ENCODE results near the gene TMEM123. TPM values are rescaled to one million over a fixed set of nuclear protein-coding genes. Genes with fewer than 3 reads are reported as not detected.

The TMEM123 gene
- total and polyA plus RNA-seq, 2 of the 13 experiments (the other 11 are each of a cell fraction or from before 2014, with no cell fraction given): 365 to 2,761 TPM

- TF ChIP-seq, protein P1, sequence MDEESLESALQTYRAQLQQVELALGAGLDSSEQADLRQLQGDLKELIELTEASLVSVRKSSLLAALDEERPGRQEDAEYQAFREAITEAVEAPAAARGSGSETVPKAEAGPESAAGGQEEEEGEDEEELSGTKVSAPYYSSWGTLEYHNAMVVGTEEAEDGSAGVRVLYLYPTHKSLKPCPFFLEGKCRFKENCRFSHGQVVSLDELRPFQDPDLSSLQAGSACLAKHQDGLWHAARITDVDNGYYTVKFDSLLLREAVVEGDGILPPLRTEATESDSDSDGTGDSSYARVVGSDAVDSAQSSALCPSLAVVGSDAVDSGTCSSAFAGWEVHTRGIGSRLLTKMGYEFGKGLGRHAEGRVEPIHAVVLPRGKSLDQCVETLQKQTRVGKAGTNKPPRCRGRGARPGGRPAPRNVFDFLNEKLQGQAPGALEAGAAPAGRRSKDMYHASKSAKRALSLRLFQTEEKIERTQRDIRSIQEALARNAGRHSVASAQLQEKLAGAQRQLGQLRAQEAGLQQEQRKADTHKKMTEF (CRISPR knock-in tag; IDR thresholded peaks at IDR 0.05): no peak
- TF ChIP-seq, protein P2, sequence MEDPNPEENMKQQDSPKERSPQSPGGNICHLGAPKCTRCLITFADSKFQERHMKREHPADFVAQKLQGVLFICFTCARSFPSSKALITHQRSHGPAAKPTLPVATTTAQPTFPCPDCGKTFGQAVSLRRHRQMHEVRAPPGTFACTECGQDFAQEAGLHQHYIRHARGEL (CRISPR knock-in tag; IDR thresholded peaks at IDR 0.05): no peak
- TF ChIP-seq SATB2 (CRISPR knock-in tag; IDR thresholded peaks at IDR 0.05) (no peak), ZSCAN29 (CRISPR knock-in tag; conservative IDR thresholded peaks at IDR 0.05) (no peak), PAF1 (CRISPR knock-in tag; IDR thresholded peaks at IDR 0.05) (peak; percentile 69; the same call in 1 of the 2 replicates), ZNF235 (CRISPR knock-in tag; IDR thresholded peaks at IDR 0.05; ENCODE audit: borderline replicate concordance) (no peak), ZBTB37 (CRISPR knock-in tag; IDR thresholded peaks at IDR 0.05) (no peak), GZF1 (CRISPR knock-in tag; IDR thresholded peaks at IDR 0.05) (no peak), RBM22 (optimal IDR thresholded peaks at IDR 0.05; ENCODE audit: low read length) (peak; percentile 97), SUZ12 (IDR thresholded peaks at IDR 0.05; ENCODE audit: low read depth, low read length) (no peak), AGO2 (optimal IDR thresholded peaks at IDR 0.05; ENCODE audit: low read depth, low read length) (peak; percentile 11), ZNF687 (CRISPR knock-in tag; IDR thresholded peaks at IDR 0.05) (peak; percentile 55), NFKBIZ (CRISPR knock-in tag; IDR thresholded peaks at IDR 0.05) (no peak), POLR2AphosphoS5 (IDR thresholded peaks at IDR 0.05; ENCODE audit: low read depth, low read length) (peak; percentile 44; the same call in 1 of the 2 replicates), NONO (IDR thresholded peaks at IDR 0.05) (no peak), NONO (CRISPR knock-in tag; conservative IDR thresholded peaks at IDR 0.05) (peak; percentile 50)
- TF ChIP-seq, protein P3, sequence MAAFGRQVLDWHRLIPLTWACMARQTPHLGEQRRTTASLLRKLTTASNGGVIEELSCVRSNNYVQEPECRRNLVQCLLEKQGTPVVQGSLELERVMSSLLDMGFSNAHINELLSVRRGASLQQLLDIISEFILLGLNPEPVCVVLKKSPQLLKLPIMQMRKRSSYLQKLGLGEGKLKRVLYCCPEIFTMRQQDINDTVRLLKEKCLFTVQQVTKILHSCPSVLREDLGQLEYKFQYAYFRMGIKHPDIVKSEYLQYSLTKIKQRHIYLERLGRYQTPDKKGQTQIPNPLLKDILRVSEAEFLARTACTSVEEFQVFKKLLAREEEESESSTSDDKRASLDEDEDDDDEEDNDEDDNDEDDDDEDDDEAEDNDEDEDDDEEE (CRISPR knock-in tag; IDR thresholded peaks at IDR 0.05): peak; percentile 30; the same call in 1 of the 2 replicates
- TF ChIP-seq, protein P4, sequence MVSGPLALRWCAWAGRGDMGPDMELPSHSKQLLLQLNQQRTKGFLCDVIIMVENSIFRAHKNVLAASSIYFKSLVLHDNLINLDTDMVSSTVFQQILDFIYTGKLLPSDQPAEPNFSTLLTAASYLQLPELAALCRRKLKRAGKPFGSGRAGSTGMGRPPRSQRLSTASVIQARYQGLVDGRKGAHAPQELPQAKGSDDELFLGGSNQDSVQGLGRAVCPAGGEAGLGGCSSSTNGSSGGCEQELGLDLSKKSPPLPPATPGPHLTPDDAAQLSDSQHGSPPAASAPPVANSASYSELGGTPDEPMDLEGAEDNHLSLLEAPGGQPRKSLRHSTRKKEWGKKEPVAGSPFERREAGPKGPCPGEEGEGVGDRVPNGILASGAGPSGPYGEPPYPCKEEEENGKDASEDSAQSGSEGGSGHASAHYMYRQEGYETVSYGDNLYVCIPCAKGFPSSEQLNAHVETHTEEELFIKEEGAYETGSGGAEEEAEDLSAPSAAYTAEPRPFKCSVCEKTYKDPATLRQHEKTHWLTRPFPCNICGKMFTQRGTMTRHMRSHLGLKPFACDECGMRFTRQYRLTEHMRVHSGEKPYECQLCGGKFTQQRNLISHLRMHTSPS (CRISPR knock-in tag; IDR thresholded peaks at IDR 0.05; ENCODE audit: low read depth): no peak; the same call in 1 of the 2 replicates
These were observed 59.3 kb downstream of the TMEM123 start (continued) for GRCh38 chr11:102393272-102393730.

All from HepG2 (cell line).